IMR-90 (cell line): ENCODE data around the gene MFNG.

Source experiments
- MAZ ChIP-seq: IDR thresholded peaks from 2 replicates; pipeline ENCODE4 v1.6.1; 2012; ENCODE audit warnings: low read depth, mild to moderate bottlenecking, low read length, improper control_type of control experiment, moderate library complexity, borderline replicate concordance
- POLR2A ChIP-seq: IDR thresholded peaks from 2 replicates; pipeline ENCODE4 v1.6.1; 2012; ENCODE audit warnings: mild to moderate bottlenecking, low read depth, low read length
- RAD21 ChIP-seq: IDR thresholded peaks from 2 replicates; pipeline ENCODE4 v1.6.1; 2012; ENCODE audit warnings: low read length, improper control_type of control experiment
- RCOR1 ChIP-seq: IDR thresholded peaks from 2 replicates; pipeline ENCODE4 v1.6.1; 2012; ENCODE audit warnings: mild to moderate bottlenecking, low read length, improper control_type of control experiment; ENCODE audit not compliant: insufficient replicate concordance
- RFX5 ChIP-seq: IDR thresholded peaks from 2 replicates; pipeline ENCODE4 v1.8.0; 2012; ENCODE audit warnings: low read depth, mild to moderate bottlenecking, low read length, moderate library complexity
- SMC3 ChIP-seq: fragments of 150-350 bp; IDR thresholded peaks from 2 replicates; pipeline ENCODE4 v1.6.1; 2016; ENCODE audit warnings: low read depth, mild to moderate bottlenecking, antibody characterized with exemption, low read length, moderate library complexity
- TF ChIP-seq, protein P1 (sequence below): conservative IDR thresholded peaks from 2 replicates; pipeline ENCODE4 v1.5.1; 2012; ENCODE audit warnings: mild to moderate bottlenecking, low read depth, low read length, improper control_type of control experiment

DNA sequence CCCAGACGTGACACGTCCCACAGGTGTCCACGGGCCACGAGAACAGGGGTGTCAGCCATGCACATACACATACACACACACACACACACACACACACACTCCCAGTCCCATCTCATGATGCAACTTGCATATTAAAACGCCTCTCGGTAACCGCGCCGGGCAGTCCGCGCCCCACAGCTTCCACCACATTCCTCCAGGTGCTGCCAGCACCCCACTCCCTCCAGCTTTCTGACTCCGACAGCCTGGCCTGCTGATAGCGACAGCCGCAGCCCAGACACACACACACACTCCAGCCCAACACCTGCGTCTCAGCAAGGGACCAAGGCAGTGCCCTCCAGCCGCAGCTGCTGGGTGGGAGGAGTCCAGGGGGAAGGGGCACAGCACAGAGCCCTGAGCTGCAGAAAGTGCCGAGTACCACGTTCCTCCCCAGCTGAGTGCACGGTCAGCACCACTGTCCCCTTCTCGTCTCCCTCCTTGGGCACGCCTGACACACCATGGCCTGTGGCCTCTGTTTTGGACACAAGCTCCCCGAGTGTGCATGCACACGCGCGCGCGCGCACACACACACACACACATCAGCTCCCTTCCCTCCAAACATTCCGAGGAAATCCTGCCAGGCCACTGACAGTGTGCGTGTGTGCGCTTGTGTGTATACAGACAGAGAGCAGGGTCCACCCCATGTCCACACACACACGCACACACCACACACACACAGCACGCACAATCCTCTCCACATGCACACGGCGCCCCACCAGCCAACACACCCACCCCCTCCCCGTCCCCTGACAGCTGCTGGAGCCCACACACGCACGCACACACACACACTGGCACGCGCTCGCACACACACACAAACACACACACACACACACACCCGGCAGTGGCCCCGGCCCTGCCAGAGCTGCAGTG is 60.1 kb downstream of the MFNG start:
- TF ChIP-seq RAD21 (no peak), POLR2A (no peak), MAZ (no peak), SMC3 (no peak), RFX5 (no peak), RCOR1 (no peak)
- TF ChIP-seq, protein P1, sequence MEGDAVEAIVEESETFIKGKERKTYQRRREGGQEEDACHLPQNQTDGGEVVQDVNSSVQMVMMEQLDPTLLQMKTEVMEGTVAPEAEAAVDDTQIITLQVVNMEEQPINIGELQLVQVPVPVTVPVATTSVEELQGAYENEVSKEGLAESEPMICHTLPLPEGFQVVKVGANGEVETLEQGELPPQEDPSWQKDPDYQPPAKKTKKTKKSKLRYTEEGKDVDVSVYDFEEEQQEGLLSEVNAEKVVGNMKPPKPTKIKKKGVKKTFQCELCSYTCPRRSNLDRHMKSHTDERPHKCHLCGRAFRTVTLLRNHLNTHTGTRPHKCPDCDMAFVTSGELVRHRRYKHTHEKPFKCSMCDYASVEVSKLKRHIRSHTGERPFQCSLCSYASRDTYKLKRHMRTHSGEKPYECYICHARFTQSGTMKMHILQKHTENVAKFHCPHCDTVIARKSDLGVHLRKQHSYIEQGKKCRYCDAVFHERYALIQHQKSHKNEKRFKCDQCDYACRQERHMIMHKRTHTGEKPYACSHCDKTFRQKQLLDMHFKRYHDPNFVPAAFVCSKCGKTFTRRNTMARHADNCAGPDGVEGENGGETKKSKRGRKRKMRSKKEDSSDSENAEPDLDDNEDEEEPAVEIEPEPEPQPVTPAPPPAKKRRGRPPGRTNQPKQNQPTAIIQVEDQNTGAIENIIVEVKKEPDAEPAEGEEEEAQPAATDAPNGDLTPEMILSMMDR: no peak
